ENCODE measurements around the gene TTC4. TPM values are rescaled to one million over a fixed set of nuclear protein-coding genes. Genes with fewer than 3 reads are reported as not detected.

TTC4 gene
- total and polyA plus RNA-seq, 2 of the 4 experiments (the other 2 are of a cell fraction), result 21.6 to 27.1 TPM

DNA sequence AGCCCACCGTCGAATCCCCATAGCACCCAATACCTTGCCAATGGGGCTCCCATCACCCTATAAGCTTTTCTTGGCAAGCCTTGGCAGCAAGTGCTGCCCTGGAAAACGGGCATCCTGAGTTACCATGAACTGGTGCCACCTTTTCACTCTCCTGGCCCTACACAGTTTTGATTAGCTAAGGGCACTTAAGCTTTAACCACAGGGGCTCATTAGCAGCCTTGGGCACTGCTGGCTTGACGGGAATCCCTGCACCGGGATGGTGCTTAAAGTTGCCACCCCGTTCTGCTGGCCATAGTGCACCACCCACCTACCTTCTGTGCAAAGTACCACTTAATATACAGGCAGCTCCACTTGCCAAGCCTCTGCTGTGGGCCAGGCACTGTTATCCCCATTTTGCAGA lies 34.9 kb downstream of the TTC4 start:
- Histone ChIP-seq H2AK9ac (replicated peaks; ENCODE audit: low read depth, low read length, poor library complexity) (no peak overlapping the region), H2AFZ (replicated peaks; ENCODE audit: low read length, poor library complexity) (no peak overlapping the region), H4K20me1 (ENCODE audit: insufficient read depth, low read length) (no peaks in the 10 kb centered on the region), H3K23ac (ENCODE audit: low read depth, low read length) (no peak overlapping the region), H3K4ac (ENCODE audit: low read depth, low read length) (no peak overlapping the region), H3K18ac (ENCODE audit: low read depth, low read length) (no peak overlapping the region), H3K9ac (ENCODE audit: low read depth, low read length) (no peak overlapping the region), H4K5ac (ENCODE audit: low read depth, low read length) (no peak overlapping the region), H2BK120ac (ENCODE audit: low read depth, low read length) (no peak overlapping the region), H3K9me3 (ENCODE audit: control insufficient read depth, insufficient read depth, low read length) (no peaks in the 10 kb centered on the region), H3K56ac (ENCODE audit: extremely low read depth, insufficient read depth, low read length) (no peak overlapping the region), H3K4me2 (ENCODE audit: low read depth, low read length) (no peak overlapping the region), H3K4me3 (ENCODE audit: insufficient read depth, low read depth, low read length) (no peak overlapping the region), H4K91ac (ENCODE audit: insufficient read depth, low read depth, low read length) (no peak overlapping the region), H3K27me3 (ENCODE audit: control insufficient read depth, insufficient read depth, low read length) (peaks cover 5% of the 10 kb centered on the region; the same call in 1 of the 2 replicates), H3K9me1 (ENCODE audit: insufficient read depth, low read length) (no peaks in the 10 kb centered on the region), H3K36me3 (ENCODE audit: control insufficient read depth, insufficient read depth, low read length) (no peaks in the 10 kb centered on the region), H2AK5ac (ENCODE audit: low read depth, low read length) (no peak overlapping the region), H2BK20ac (ENCODE audit: low read depth, low read length) (no peak overlapping the region), H4K8ac (ENCODE audit: low read depth in 2 of 2, low read length in 2 of 2) (no peak overlapping the region), H3K14ac (replicated peaks; ENCODE audit: low read depth, low read length) (no peak overlapping the region), H3K27ac (ENCODE audit: insufficient read depth, low read length) (no peak overlapping the region), H3K79me1 (ENCODE audit: low read depth in 1 of 2, low read length in 2 of 2) (no peaks in the 10 kb centered on the region), H2BK5ac (ENCODE audit: low read depth, low read length, poor library complexity, severe bottlenecking) (no peak overlapping the region), H3K4me1 (ENCODE audit: control insufficient read depth, insufficient read depth, low read length) (no peaks in the 10 kb centered on the region), H2BK15ac (ENCODE audit: low read depth, low read length) (no peak overlapping the region)
- ATAC-seq (ENCODE audit: low read depth) (no peak), DNase-seq (no peak)
- BruUV-seq (replicated peaks), result no TSS peak
- dilution Hi-C loops (cut with HindIII; ENCODE audit: low sequenced_read_pairs, unreplicated experiment), result no loop called here
- in situ Hi-C loops (cut with MboI; ENCODE audit: low sequenced_read_pairs), result no loop called here
- WGBS, 2 experiments (ENCODE audit: extremely low coverage in 2 of 2, insufficient read length in 1 of 2), result 22% methylated on average over 1 of the region's 6 CpGs; no CpG with 5 or more reads in 1 of the 2 experiments
- no peak for TF ChIP-seq CEBPB (IDR thresholded peaks at IDR 0.05; ENCODE audit: low read depth, low read length)
- TF ChIP-seq CHD1 (IDR thresholded peaks at IDR 0.05; ENCODE audit: low read depth, low read length), result no peak
- TF ChIP-seq RFX5 (IDR thresholded peaks at IDR 0.05; ENCODE audit: low read depth, low read length), result no peak
- TF ChIP-seq, protein P1, sequence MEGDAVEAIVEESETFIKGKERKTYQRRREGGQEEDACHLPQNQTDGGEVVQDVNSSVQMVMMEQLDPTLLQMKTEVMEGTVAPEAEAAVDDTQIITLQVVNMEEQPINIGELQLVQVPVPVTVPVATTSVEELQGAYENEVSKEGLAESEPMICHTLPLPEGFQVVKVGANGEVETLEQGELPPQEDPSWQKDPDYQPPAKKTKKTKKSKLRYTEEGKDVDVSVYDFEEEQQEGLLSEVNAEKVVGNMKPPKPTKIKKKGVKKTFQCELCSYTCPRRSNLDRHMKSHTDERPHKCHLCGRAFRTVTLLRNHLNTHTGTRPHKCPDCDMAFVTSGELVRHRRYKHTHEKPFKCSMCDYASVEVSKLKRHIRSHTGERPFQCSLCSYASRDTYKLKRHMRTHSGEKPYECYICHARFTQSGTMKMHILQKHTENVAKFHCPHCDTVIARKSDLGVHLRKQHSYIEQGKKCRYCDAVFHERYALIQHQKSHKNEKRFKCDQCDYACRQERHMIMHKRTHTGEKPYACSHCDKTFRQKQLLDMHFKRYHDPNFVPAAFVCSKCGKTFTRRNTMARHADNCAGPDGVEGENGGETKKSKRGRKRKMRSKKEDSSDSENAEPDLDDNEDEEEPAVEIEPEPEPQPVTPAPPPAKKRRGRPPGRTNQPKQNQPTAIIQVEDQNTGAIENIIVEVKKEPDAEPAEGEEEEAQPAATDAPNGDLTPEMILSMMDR (conservative IDR thresholded peaks at IDR 0.05; ENCODE audit: low read depth, low read length), result no peak
- TF ChIP-seq POLR2A (IDR thresholded peaks at IDR 0.05; ENCODE audit: low read depth, low read length), result no peak
- no peak for TF ChIP-seq BHLHE40 (IDR thresholded peaks at IDR 0.05; ENCODE audit: low read depth, low read length)
- TF ChIP-seq RCOR1 (IDR thresholded peaks at IDR 0.05; ENCODE audit: insufficient replicate concordance, low read length), result no peak
- TF ChIP-seq SMC3 (IDR thresholded peaks at IDR 0.05; ENCODE audit: low read depth, low read length), result no peak
- TF ChIP-seq, protein P2, sequence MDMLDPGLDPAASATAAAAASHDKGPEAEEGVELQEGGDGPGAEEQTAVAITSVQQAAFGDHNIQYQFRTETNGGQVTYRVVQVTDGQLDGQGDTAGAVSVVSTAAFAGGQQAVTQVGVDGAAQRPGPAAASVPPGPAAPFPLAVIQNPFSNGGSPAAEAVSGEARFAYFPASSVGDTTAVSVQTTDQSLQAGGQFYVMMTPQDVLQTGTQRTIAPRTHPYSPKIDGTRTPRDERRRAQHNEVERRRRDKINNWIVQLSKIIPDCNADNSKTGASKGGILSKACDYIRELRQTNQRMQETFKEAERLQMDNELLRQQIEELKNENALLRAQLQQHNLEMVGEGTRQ (IDR thresholded peaks at IDR 0.05; ENCODE audit: low read depth, low read length), result no peak
- TF ChIP-seq MAZ (IDR thresholded peaks at IDR 0.05; ENCODE audit: borderline replicate concordance, low read depth, low read length), result no peak
- no peak for TF ChIP-seq MXI1 (IDR thresholded peaks at IDR 0.05; ENCODE audit: borderline replicate concordance, low read depth, low read length)
- no peak for TF ChIP-seq MAFK (IDR thresholded peaks at IDR 0.05; ENCODE audit: low read depth, low read length)
- TF ChIP-seq, protein P3, sequence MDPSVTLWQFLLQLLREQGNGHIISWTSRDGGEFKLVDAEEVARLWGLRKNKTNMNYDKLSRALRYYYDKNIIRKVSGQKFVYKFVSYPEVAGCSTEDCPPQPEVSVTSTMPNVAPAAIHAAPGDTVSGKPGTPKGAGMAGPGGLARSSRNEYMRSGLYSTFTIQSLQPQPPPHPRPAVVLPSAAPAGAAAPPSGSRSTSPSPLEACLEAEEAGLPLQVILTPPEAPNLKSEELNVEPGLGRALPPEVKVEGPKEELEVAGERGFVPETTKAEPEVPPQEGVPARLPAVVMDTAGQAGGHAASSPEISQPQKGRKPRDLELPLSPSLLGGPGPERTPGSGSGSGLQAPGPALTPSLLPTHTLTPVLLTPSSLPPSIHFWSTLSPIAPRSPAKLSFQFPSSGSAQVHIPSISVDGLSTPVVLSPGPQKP (IDR thresholded peaks at IDR 0.05; ENCODE audit: borderline replicate concordance, low read depth, low read length), result no peak
- TF ChIP-seq FOS (IDR thresholded peaks at IDR 0.05; ENCODE audit: low read depth, low read length), result no peak
- TF ChIP-seq NFE2L2 (IDR thresholded peaks at IDR 0.05; ENCODE audit: low read depth, low read length), result no peak
- TF ChIP-seq RAD21 (IDR thresholded peaks at IDR 0.05; ENCODE audit: low read length), result no peak
- ChIA-PET CTCF (no interaction called here), POLR2A (ENCODE audit: unreplicated experiment) (no interaction called here)
- intact Hi-C loops (cut with micrococcal nuclease), result no loop called here

Measured in IMR-90 (cell line).